Stomach (tissue), 4 donors: ENCODE data around the gene DYSF.

Experiments
- EP300 ChIP-seq: sonication (generic); formaldehyde crosslinking; IDR thresholded peaks from one replicate; pipeline ENCODE4 v1.6.1; 2017; ENCODE audit warnings: antibody characterized with exemption
- TF ChIP-seq, protein P1 (sequence below), 7 experiments: fragments of 450-650 bp in 4 of 7; fragments of 200-600 bp in 3 of 7; sonication (generic) in 3 of 7; IDR thresholded peaks; one replicate each; pipeline ENCODE4 v1.5.1; 2016 to 2019; ENCODE audit warnings: antibody characterized with exemption in 7 of 7, control low read depth in 2 of 7, mild to moderate bottlenecking in 1 of 7

GRCh38 chr2:71510938-71511337 lies 57.6 kb downstream of the DYSF start:
- TF ChIP-seq, protein P1, sequence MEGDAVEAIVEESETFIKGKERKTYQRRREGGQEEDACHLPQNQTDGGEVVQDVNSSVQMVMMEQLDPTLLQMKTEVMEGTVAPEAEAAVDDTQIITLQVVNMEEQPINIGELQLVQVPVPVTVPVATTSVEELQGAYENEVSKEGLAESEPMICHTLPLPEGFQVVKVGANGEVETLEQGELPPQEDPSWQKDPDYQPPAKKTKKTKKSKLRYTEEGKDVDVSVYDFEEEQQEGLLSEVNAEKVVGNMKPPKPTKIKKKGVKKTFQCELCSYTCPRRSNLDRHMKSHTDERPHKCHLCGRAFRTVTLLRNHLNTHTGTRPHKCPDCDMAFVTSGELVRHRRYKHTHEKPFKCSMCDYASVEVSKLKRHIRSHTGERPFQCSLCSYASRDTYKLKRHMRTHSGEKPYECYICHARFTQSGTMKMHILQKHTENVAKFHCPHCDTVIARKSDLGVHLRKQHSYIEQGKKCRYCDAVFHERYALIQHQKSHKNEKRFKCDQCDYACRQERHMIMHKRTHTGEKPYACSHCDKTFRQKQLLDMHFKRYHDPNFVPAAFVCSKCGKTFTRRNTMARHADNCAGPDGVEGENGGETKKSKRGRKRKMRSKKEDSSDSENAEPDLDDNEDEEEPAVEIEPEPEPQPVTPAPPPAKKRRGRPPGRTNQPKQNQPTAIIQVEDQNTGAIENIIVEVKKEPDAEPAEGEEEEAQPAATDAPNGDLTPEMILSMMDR (IDR thresholded peaks at IDR 0.05), result no peak
- no peak for TF ChIP-seq EP300
